ENCODE data around the gene SLC7A4.

The SLC7A4 gene

GRCh38 chr22:21038405-21038804, 6.0 kb upstream of the SLC7A4 start:
- DNase-seq = no peak

GRCh38 chr22:21034989-21035388, 2.6 kb upstream of the SLC7A4 start:
- DNase-seq = no peak

GRCh38 chr22:21033895-21034294, 1.5 kb upstream of the SLC7A4 start:
- no peak for DNase-seq

GRCh38 chr22:21032868-21033688, 717 bp upstream of the SLC7A4 start:
- no peak for DNase-seq

- DNase-seq = no peak
These were observed 770 bp downstream of the SLC7A4 start for GRCh38 chr22:21031545-21032036.

- DNase-seq = no peak
These were observed 1.5 kb downstream of the SLC7A4 start for GRCh38 chr22:21030621-21031544.

- no peak for DNase-seq
These were observed 2.3 kb downstream of the SLC7A4 start for GRCh38 chr22:21030032-21030431.

- DNase-seq = no peak
These were observed 2.8 kb downstream of the SLC7A4 start for GRCh38 chr22:21029486-21030025.

GRCh38 chr22:21028277-21029251, 3.8 kb downstream of the SLC7A4 start:
- DNase-seq = no peak

GRCh38 chr22:21026783-21027692, 5.3 kb downstream of the SLC7A4 start:
- no peak for DNase-seq

GRCh38 chr22:21025763-21026755, 6.3 kb downstream of the SLC7A4 start:
- DNase-seq = no peak

GRCh38 chr22:21025266-21025665, 7.1 kb downstream of the SLC7A4 start:
- DNase-seq = no peak

- no peak for DNase-seq
These were observed 9.3 kb downstream of the SLC7A4 start for GRCh38 chr22:21022955-21023614.

GRCh38 chr22:21022507-21022906, 9.9 kb downstream of the SLC7A4 start:
- no peak for DNase-seq

GRCh38 chr22:21020802-21021429, 11.4 kb downstream of the SLC7A4 start:
- DNase-seq = peak; percentile 16

- no peak for DNase-seq
These were observed 14.0 kb downstream of the SLC7A4 start for GRCh38 chr22:21018314-21018713.

GRCh38 chr22:21016644-21017420, 15.5 kb downstream of the SLC7A4 start:
- no peak for DNase-seq

- no peak for DNase-seq
These were observed 16.8 kb downstream of the SLC7A4 start for GRCh38 chr22:21015466-21016006.

All from NCI-H1694 treated with DMSO at 0.1 percent for 48 hours (cell line).